Measurements from ENCODE around the gene C14orf39. TPM values are rescaled to one million over a fixed set of nuclear protein-coding genes. Genes with fewer than 3 reads are reported as not detected.

Gene C14orf39
- total and polyA plus RNA-seq, 2 of the 8 experiments (the other 6 are each of a cell fraction or from before 2014, with no cell fraction given) = 0.18 to 1.2 TPM

- TF ChIP-seq CBX8 (IDR thresholded peaks at IDR 0.05; ENCODE audit: borderline replicate concordance, low read depth, low read length) (no peak), RXRA (IDR thresholded peaks at IDR 0.05; ENCODE audit: insufficient read depth, low read depth, low read length) (no peak), HDAC2 (IDR thresholded peaks at IDR 0.05; ENCODE audit: borderline replicate concordance in 1 of 2, low read depth in 2 of 2, low read length in 2 of 2) (peak in 1 of 2 experiments; percentile 53; a peak in 1 of 4 replicates), RFX5 (IDR thresholded peaks at IDR 0.05; ENCODE audit: borderline replicate concordance, low read depth, low read length) (no peak), RAD21 (IDR thresholded peaks at IDR 0.05 in 1 of 2, conservative IDR thresholded peaks at IDR 0.05 in 1 of 2; ENCODE audit: low read depth in 2 of 2, low read length in 2 of 2) (no peak), POU5F1 (IDR thresholded peaks at IDR 0.05; ENCODE audit: low read depth, low read length) (no peak), SUZ12 (IDR thresholded peaks at IDR 0.05; ENCODE audit: low read length) (no peak; the same call in 1 of the 2 replicates), KDM1A (IDR thresholded peaks at IDR 0.05; ENCODE audit: borderline replicate concordance, low read length) (no peak), EZH2 (IDR thresholded peaks at IDR 0.05; ENCODE audit: low read depth, low read length, severe bottlenecking) (no peak), POLR2A (IDR thresholded peaks at IDR 0.05; ENCODE audit: control extremely low read depth in 1 of 2, low read depth in 2 of 2, low read length in 2 of 2) (no peak)
- TF ChIP-seq, protein P1, sequence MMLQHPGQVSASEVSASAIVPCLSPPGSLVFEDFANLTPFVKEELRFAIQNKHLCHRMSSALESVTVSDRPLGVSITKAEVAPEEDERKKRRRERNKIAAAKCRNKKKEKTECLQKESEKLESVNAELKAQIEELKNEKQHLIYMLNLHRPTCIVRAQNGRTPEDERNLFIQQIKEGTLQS (IDR thresholded peaks at IDR 0.05; ENCODE audit: insufficient read depth, low read depth, low read length) = no peak
Observed at GRCh38 chr14:60508707-60509437, 23.0 kb upstream of the C14orf39 start, which contains the start of gene SIX6 (continued).

Measured in H1 (cell line).